ENCODE results near the gene KANK4. TPM values are rescaled to one million over a fixed set of nuclear protein-coding genes. Genes with fewer than 3 reads are reported as not detected.

KANK4 gene
- total and polyA plus RNA-seq, 8 donors: 2.4 to 12.5 (median 8.6) TPM

DNA sequence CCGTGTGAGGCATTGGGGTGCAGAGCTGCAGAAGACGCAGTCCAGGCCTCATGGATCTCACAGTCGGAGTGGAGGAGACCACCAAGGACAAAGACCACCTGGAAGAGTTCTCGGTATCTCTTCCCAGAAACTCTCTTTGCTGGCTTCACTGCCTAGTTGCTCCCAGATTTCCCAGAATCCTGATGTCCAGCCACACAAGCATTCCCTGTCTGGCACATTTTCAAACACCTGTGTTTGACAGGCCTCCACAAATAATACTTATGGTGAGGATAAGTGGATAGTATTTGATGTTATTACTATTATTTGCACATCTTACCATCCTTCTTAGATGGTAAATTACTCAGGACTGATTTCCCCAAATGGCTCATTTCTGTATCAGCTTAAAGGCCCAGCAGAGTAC is 27.7 kb upstream of the KANK4 start:
- no peak for ATAC-seq
- H3K36me3 ChIP-seq: no peaks in the 10 kb centered on the region
- intact Hi-C loops (cut with DNase I): no loop called here
- FAIRE-seq: no peak
- peaks cover 0 to 4% (median 3%) of the 10 kb centered on the region in 3 donors for H3K4me1 ChIP-seq
- H3K9me3 ChIP-seq: no peaks in the 10 kb centered on the region
- TF ChIP-seq, protein P1, sequence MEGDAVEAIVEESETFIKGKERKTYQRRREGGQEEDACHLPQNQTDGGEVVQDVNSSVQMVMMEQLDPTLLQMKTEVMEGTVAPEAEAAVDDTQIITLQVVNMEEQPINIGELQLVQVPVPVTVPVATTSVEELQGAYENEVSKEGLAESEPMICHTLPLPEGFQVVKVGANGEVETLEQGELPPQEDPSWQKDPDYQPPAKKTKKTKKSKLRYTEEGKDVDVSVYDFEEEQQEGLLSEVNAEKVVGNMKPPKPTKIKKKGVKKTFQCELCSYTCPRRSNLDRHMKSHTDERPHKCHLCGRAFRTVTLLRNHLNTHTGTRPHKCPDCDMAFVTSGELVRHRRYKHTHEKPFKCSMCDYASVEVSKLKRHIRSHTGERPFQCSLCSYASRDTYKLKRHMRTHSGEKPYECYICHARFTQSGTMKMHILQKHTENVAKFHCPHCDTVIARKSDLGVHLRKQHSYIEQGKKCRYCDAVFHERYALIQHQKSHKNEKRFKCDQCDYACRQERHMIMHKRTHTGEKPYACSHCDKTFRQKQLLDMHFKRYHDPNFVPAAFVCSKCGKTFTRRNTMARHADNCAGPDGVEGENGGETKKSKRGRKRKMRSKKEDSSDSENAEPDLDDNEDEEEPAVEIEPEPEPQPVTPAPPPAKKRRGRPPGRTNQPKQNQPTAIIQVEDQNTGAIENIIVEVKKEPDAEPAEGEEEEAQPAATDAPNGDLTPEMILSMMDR (IDR thresholded peaks at IDR 0.05): no peak
- H3K27ac ChIP-seq: no peak overlapping the region
- DNase-seq: no peak
- no peak overlapping the region for H3K4me3 ChIP-seq
- H3K27me3 ChIP-seq: no peaks in the 10 kb centered on the region
- WGBS, 2 donors: 83 to 86% methylated on average over 4 of the region's 4 CpGs

DNA sequence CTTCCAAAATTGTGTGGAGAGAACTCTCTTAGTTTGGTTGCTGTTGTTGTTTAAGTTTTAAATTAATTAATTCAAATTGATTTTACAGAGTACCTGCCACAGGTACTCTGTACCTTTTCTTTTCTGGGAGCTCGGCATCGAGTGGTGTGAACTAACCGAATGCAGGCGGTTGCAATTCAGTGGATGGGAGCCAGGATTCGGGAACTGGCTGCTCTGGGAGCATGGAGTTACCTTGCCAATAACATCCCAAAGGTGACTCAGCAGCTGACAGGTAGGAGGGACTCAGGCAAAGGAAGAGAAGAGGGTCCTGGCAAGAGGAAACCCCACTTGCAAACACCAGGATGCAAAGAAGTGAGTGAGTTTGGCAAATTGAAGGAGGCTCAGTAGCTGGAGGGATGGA is 24.7 kb upstream of the KANK4 start:
- intact Hi-C loops (cut with DNase I): no loop called here
- peak in 1 of 4 donors; percentile 51 for ATAC-seq
- no peak for FAIRE-seq
- H3K27me3 ChIP-seq: no peaks in the 10 kb centered on the region
- no peak overlapping the region for H3K4me3 ChIP-seq
- TF ChIP-seq, protein P1 (IDR thresholded peaks at IDR 0.05): no peak
- no peaks in the 10 kb centered on the region for H3K9me3 ChIP-seq
- no peaks in the 10 kb centered on the region for H3K36me3 ChIP-seq
- peaks cover 0 to 4% (median 3%) of the 10 kb centered on the region in 3 donors for H3K4me1 ChIP-seq
- 65 to 88% methylated on average over 5 of the region's 5 CpGs for WGBS, 2 donors
- DNase-seq: peak in 2 of 6 donors; percentile 25 to 52
- H3K27ac ChIP-seq: no peak overlapping the region

DNA sequence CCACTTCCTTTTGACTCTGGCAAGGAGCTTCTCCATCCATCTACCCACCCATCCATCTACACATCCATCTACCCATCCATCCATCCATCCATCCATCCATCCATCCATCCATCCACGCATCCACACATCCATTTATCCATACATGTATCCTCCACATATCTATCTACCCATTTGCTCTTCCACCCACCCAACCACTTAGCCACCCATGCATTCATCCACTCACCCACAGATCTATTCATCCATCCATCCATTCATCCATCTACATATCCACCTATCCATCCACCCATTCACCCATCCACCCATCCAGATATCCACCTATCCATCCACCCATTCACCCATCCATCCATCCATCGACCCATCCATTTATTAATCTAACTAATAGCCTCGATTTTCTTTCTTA is 23.0 kb upstream of the KANK4 start:
- FAIRE-seq (no peak), DNase-seq (no peak), ATAC-seq (no peak)
- 88 to 93% methylated on average over 3 of the region's 3 CpGs for WGBS, 2 donors
- Histone ChIP-seq H3K36me3 (no peaks in the 10 kb centered on the region), H3K27ac (no peak overlapping the region), H3K27me3 (no peaks in the 10 kb centered on the region), H3K9me3 (no peaks in the 10 kb centered on the region), H3K4me3 (no peak overlapping the region), H3K4me1 (no peaks in the 10 kb centered on the region)
- TF ChIP-seq, protein P1 (IDR thresholded peaks at IDR 0.05): no peak
- intact Hi-C loops (cut with DNase I): no loop called here

DNA sequence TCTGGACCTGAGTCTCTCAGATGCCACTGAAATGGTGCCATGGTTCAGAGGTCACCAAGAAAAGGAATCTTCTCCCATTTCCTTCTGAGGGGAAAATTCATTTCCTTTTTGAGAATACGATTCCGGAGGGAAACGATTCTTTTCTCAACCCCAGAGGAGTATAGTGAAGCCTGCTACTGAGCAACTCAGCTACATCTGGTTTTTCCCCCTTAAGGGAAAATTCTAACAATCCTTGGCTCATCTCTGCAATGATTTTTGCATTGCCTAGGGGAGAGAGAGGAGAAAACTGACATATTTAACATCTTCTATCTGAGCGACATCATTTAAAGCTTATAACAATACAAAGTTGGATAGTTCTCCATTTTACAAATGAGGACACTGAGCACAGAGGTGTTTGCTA is 22.4 kb upstream of the KANK4 start:
- intact Hi-C loops (cut with DNase I): no loop called here
- no peak for DNase-seq
- TF ChIP-seq, protein P1 (IDR thresholded peaks at IDR 0.05): no peak
- 86 to 93% methylated on average over 4 of the region's 4 CpGs for WGBS, 2 donors
- Histone ChIP-seq H3K27me3 (no peaks in the 10 kb centered on the region), H3K9me3 (no peaks in the 10 kb centered on the region), H3K27ac (no peak overlapping the region), H3K4me3 (no peak overlapping the region), H3K4me1 (no peaks in the 10 kb centered on the region), H3K36me3 (no peaks in the 10 kb centered on the region)
- no peak for ATAC-seq
- FAIRE-seq: no peak

DNA sequence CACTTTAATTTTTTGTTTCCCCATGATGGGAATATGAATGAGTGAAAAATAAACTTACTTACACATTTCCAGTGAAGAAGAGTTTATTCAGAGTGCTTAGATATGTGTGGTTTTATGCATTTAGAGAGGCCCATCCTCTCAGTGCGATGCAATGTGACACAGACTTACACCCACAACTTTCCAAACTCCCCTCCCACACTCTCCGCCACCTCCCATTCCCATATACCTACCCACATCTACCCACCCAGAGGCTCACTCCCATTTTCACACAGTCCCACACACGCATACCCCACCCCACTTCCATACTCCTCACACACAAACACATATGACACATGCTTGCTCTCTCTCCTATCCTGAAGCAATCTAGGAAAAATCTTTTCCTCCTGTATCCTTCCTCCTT is 21.9 kb upstream of the KANK4 start:
- WGBS, 2 donors: 97 to 98% methylated on average over 3 of the region's 3 CpGs
- no peaks in the 10 kb centered on the region for H3K9me3 ChIP-seq
- H3K27ac ChIP-seq: no peak overlapping the region
- TF ChIP-seq, protein P1 (IDR thresholded peaks at IDR 0.05): no peak
- no peaks in the 10 kb centered on the region for H3K27me3 ChIP-seq
- H3K4me1 ChIP-seq: no peaks in the 10 kb centered on the region
- FAIRE-seq (no peak), ATAC-seq (no peak), DNase-seq (no peak)
- H3K36me3 ChIP-seq: no peaks in the 10 kb centered on the region
- no peak overlapping the region for H3K4me3 ChIP-seq
- intact Hi-C loops (cut with DNase I): no loop called here
